Nephron (organoid): Measurements from ENCODE around the gene POP5.
A peak's percentile ranks its signal among the peaks of the same experiment; 100 is the strongest.

Experiments used
- H3K27ac Mint-ChIP-seq, 3 experiments: 2 replicates each; pipeline ENCODE4 v1.8.0; 2020; ENCODE audit warnings: mixed read lengths in 3 of 3, mild to moderate bottlenecking in 2 of 3, moderate library complexity in 1 of 3
- H3K27me3 Mint-ChIP-seq: 2 replicates; pipeline ENCODE4 v1.8.0; 2021; ENCODE audit warnings: low read depth, mild to moderate bottlenecking, moderate library complexity, mixed read lengths
- H3K36me3 Mint-ChIP-seq: 2 replicates; pipeline ENCODE4 v1.8.0; 2020; ENCODE audit warnings: low read depth, mixed read lengths
- H3K4me1 Mint-ChIP-seq: 2 replicates; pipeline ENCODE4 v1.8.0; 2020; ENCODE audit warnings: mixed read lengths
- H3K4me3 Mint-ChIP-seq, 3 experiments: 2 replicates each; pipeline ENCODE4 v1.8.0; 2020; ENCODE audit warnings: mild to moderate bottlenecking in 3 of 3, mixed read lengths in 3 of 3, moderate library complexity in 2 of 3
- H3K9me3 Mint-ChIP-seq: 2 replicates; pipeline ENCODE4 v1.8.0; 2020; ENCODE audit warnings: mixed read lengths
- CTCF ChIP-seq, 3 experiments: fragments of 200-600 bp; sonication (generic); IDR thresholded peaks; one replicate each; pipeline ENCODE4 v1.5.0; 2021; ENCODE audit warnings: antibody characterized with exemption in 3 of 3; ENCODE audit not compliant: unreplicated experiment in 3 of 3

Gene POP5

GRCh38 chr12:120598674-120599463 is 17.7 kb upstream of the POP5 start:
- Mint-ChIP-seq H3K27me3 (peaks cover 7% of the 10 kb centered on the region), H3K4me3 (no peak overlapping the region), H3K27ac (peak overlapping the region in 2 of 3 experiments; percentile 48 to 94), H3K36me3 (no peaks in the 10 kb centered on the region), H3K4me1 (no peaks in the 10 kb centered on the region), H3K9me3 (no peaks in the 10 kb centered on the region)
- TF ChIP-seq CTCF (IDR thresholded peaks at IDR 0.05; ENCODE audit: unreplicated experiment in 3 of 3), result no peak

GRCh38 chr12:120597861-120598260 is 16.7 kb upstream of the POP5 start:
- peaks cover 7% of the 10 kb centered on the region for H3K27me3 Mint-ChIP-seq
- no peak overlapping the region for H3K4me3 Mint-ChIP-seq
- no peaks in the 10 kb centered on the region for H3K36me3 Mint-ChIP-seq
- H3K27ac Mint-ChIP-seq, result peak overlapping the region in 1 of 3 experiments; percentile 94
- H3K4me1 Mint-ChIP-seq, result no peaks in the 10 kb centered on the region
- H3K9me3 Mint-ChIP-seq, result no peaks in the 10 kb centered on the region
- no peak for TF ChIP-seq CTCF (IDR thresholded peaks at IDR 0.05; ENCODE audit: unreplicated experiment in 3 of 3)

- Mint-ChIP-seq H3K36me3 (no peaks in the 10 kb centered on the region), H3K27ac (no peak overlapping the region), H3K27me3 (peaks cover 5% of the 10 kb centered on the region), H3K9me3 (no peaks in the 10 kb centered on the region), H3K4me3 (no peak overlapping the region), H3K4me1 (no peaks in the 10 kb centered on the region)
- no peak for TF ChIP-seq CTCF (IDR thresholded peaks at IDR 0.05; ENCODE audit: unreplicated experiment in 3 of 3)
These were observed 15.7 kb upstream of the POP5 start for GRCh38 chr12:120596901-120597300.

- Mint-ChIP-seq H3K4me1 (no peaks in the 10 kb centered on the region), H3K36me3 (no peaks in the 10 kb centered on the region), H3K27me3 (peaks cover 12% of the 10 kb centered on the region), H3K27ac (no peak overlapping the region), H3K9me3 (no peaks in the 10 kb centered on the region), H3K4me3 (no peak overlapping the region)
- no peak for TF ChIP-seq CTCF (IDR thresholded peaks at IDR 0.05; ENCODE audit: unreplicated experiment in 3 of 3)
These were observed 11.2 kb upstream of the POP5 start for GRCh38 chr12:120592121-120593049.

GRCh38 chr12:120590741-120591407 is 9.7 kb upstream of the POP5 start:
- Mint-ChIP-seq H3K4me1 (no peaks in the 10 kb centered on the region), H3K4me3 (no peak overlapping the region), H3K36me3 (no peaks in the 10 kb centered on the region), H3K27me3 (peaks cover 26% of the 10 kb centered on the region), H3K27ac (no peak overlapping the region), H3K9me3 (no peaks in the 10 kb centered on the region)
- no peak for TF ChIP-seq CTCF (IDR thresholded peaks at IDR 0.05; ENCODE audit: unreplicated experiment in 3 of 3)
